GM11168 (cell line): Measurements from ENCODE around the gene ZNF519.

Source experiments
- in situ Hi-C: fragments of 300-500 bp; cut with MboI; formaldehyde crosslinking; loops from one replicate; pipeline ENCODE4 v1.12.0; 2022; ENCODE audit warnings: low sequenced_read_pairs; ENCODE audit not compliant: unreplicated experiment

Gene ZNF519

DNA sequence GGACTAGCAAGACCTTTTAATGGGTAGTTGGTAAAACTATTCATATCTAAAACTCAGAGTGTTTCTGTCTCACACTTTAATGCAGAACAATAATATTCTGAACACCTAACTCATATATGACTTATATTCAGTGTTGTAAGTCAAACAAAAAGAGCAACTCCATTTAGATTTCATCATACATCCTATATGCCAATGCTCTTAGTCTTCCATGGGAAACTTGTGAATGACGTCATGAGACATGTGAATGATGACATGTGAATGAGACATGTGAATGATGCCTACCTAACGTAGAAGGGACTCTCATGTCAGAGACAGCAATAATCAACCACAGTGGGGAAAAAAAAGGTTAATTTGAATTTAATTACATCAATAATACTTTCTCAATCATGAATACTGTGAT lies 28.0 kb downstream of the ZNF519 start:
- in situ Hi-C loops = no loop called here

DNA sequence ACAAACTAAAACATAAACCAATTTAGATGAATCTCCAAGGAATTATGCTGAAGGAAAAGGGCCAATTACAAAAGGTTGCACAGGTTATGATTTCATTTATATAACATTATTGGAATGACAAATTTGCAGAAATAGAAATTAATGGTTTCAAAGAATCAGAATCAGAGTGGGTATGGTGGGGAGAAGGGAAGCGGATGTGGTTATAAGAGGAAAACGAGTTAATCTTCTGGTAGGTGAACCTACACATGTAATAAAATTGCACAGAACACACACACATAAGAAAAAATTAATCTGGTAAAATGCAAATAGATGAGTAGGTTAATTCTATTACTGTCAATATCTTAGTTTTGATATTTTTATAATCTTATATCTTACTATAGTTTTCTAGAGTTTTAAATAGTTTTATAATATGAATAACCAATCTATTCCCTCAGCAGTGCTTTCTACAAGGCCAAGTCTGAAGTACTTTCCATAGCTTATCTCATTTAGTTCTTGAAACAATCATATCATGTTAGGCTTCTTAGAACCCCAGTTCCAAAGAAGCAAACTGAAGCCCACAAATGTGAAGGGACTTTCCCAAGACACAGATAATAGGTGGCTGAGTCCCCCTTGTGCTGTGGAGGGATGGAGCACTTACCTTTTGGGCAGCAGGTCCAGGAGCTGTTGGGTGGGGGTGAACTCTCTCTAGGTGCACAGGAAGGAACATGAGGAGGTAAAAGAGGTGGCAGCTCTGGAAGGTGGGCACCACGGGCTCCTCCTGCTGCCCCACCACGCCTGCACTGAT lies 31.5 kb downstream of the ZNF519 start:
- in situ Hi-C loops = no loop called here

DNA sequence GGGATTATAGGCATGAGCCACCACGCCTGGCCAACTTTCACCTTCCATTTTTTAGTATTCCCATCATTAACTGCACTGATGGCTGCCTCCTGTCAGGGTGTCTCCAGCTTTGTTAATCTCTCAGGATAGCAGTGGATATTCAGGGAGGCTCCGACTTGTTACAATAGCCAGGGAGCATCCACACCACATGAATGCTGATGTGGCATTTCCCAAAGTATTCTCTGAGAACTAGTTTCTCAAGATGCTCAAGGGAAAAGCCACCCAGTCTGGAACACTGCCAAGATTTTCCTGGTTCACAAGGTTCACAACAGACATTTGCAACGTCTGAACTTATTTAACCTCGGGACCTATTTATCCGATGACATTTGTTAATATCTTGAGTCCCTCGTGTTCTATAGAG lies 33.8 kb downstream of the ZNF519 start:
- in situ Hi-C loops = no loop called here

DNA sequence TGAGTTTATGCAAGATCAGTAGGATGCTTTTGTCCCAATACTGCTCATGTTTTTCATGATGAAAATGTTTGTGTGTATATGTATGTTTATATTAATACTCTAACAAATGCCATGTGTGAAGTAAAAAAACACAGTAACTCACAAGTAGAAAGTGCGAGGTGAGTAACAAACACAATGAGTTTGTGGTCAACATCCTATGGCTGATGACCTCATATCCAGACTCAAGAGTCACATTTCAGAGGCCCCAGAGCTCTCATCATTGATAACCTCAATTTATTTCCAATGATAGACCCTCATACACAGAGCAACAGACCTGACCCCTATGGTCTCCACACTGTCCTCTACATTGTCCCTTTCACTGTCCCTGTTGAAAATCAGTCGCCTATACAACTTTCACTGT lies 34.5 kb downstream of the ZNF519 start:
- in situ Hi-C loops = no loop called here

DNA sequence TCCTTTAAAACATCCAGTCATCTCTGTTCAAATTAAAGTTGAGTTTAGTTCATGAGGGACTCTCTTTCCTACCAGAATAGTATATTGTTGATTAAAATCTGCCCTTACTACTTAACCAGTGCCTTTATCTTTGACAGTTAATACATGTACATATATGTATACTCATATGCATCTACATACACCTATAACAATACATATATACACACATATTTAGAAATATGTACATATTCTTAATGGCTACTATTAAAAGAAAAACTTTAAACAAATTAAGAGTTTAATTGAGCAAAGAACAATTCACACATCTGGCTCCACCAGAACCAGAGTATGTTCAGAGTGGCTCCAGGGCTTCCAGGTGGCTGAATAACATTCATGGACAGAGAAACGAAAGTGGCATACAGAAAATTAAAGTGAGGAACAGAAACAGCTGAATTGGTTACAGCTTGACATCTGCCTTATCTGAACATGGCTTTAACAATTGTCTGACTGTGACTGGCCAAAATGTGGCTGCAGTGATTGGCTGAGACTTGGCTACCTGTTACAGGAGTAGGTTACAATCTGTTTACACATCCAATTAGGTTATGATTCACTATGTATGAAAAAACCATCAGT lies 38.8 kb downstream of the ZNF519 start:
- in situ Hi-C loops = no loop called here

DNA sequence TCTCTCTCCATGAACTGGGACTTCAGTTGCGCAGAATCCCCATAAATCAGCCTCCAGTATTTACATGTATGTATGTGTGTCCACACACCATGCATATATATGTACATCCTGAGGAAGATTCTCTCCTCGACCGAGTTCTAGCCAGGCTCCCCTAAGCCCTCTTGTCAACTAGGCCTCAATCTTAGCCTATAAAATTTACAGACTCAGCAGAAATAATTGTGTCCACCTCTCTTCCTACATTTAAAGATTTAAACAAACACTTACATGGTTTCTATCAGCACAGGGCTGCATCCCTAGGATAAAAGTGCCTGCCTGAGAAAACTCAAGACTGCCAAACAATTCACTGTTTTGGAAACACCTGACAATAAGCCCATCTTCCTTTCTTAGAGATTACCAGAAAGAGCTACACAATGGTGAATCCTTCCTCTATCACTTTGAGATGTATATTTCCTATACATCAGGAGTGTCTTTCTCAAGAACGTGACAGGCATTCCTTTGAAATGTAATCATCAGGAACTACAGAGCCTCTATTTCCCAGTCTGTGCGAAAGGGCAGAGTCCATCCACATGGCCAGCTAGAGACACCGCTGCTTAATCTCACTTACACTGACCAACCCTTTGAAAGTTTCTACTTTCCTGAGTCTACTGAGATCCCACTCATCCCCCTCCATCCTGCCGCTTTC lies 39.5 kb downstream of the ZNF519 start:
- in situ Hi-C loops = no loop called here

DNA sequence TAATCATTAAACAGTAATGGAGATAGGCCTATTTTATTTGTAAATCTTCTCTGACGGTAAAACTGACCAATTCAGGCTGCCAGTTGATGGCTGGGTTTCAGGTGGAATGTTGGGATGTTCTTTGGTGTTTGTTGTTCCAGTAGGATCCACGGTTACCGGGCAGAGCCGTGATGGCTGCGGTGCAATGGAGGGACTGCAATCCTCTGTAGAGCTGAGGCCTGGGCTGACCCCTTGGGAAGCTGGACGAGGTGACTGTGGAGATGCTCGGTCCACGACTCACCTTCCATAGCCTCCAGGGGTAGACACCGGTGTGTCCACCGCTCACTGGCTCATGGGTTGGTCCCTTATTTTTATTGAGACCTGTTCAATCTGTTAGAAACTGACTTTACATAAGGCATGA lies 42.5 kb downstream of the ZNF519 start:
- in situ Hi-C loops = loop anchor here (5.0 kb wide), 1 partner anchor 272 kb away; no protein-coding TSS in a partner anchor

DNA sequence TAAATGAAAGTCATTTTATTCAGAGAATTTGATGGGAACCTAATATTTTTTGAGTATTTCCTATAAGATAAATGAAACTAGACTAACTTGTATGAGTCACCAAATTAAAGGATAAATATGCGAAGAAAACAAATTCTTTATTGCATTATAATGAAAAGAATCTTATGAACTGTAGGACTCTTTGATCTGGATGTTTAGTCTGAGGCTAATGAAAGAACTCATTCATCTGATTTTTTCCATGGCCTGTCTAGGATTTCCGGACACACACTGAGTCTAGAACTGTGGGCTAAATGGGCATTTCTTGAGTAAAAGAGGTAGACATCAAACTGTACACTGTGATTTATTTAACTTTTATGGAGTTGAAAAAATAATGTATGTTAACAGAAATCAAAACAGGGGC lies 43.0 kb downstream of the ZNF519 start:
- in situ Hi-C loops = loop anchor here (5.0 kb wide), 1 partner anchor 272 kb away; no protein-coding TSS in a partner anchor

DNA sequence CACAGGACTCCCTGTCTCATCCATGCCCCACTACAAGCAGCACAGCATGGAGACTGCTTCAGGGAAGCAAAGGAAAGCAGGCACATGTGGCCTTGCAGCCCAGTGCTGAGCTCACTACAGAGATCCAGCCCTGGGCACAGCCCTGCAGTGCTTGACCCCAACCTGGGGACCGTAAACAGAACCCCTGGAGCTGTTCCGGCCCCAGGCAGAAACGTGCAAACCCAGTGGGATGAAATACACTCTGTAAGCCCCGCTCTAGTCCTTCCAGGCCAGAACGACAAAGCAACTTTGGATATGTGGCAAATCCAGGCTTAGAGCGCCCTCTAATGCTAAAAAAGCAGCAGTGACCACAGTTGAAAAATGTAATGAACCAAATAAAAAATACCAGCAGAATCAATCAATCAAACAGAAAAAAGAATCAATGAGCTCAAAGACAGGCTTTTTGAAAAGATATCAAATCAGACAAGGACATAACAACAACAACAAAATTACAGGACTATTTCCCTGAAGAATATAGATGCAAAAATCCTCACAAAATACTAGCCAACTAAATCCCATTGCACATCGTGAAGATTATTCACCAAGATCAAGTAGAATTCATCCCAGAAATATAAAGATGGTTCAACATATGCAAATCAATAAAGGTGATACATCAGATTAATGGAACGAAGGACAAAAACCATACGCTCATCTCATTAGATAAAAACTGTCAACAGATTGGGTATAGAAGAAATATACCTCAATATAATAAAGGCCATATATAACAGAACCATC lies 45.6 kb downstream of the ZNF519 start:
- in situ Hi-C loops = loop anchor here (5.0 kb wide), 1 partner anchor 269 kb away; no protein-coding TSS in a partner anchor

DNA sequence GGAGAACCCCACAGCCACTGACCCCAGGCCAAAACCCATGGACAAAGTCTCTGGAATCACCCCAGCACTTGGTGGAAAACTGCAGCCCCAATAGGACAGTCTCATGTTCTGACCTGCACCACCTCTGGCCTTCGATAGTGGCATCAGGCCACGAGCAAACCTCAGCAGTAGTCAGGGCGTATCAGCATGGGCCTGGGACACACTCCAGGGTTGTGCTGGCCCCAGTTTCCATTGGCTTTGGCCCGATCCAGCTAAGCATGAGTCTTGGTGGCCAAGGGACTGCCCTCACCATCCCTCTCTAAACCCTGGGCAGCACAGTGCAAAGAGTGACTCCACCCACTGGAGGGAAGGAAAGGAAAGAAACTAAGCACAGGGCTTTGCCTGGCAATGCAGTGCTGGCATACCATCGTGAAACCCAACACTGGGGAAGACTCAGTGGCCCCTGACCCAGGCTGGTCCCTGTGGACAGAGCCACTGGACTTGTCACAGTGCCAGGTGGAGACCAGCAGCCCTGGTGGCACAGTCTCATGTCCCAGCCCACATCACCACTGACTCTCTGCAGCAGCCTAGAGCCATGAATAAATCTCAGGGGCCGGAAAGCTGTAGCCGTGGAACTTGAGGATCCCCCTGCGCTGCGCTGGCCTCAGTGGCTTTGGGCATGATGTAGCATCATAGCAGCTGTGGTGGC lies 46.3 kb downstream of the ZNF519 start:
- in situ Hi-C loops = loop anchor here (5.0 kb wide), 1 partner anchor 269 kb away; no protein-coding TSS in a partner anchor

DNA sequence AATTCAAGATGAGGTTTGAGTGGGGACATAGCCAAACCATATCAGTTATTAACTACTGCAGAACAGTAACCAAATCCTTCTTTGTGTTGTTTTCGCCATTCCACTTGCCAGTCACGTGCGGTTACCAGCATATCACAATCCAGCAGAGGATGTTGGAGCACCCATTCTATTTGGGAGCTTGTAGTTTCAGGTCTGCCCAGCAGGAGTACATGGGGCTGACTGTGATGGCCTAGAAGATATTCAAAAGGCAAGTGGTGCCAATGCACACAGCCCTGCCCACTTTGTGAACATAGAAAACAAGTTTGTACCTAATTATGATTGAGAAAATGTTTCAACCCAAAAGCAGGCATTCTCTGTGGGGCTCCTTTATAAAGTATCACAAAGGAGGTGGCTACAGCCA lies 57.0 kb downstream of the ZNF519 start:
- in situ Hi-C loops = no loop called here

DNA sequence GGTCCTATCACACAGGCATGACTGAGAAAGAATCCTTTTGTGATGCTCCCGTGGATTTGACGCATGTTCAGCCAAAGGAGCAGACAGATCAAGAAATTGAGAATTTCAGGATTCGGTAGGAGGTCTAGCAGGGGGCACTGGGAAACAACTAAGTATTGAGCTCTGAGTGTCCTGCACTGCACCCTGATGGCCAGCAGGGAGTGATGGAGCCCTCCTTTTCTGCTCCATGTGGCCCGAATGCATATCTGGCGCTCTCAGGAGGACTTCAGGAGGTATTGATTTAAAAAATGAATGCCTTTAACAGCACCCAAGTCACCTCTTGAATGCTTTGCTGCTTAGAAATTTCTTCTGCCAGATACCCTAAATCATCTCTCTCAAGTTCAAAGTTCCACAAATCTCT lies 58.0 kb downstream of the ZNF519 start:
- in situ Hi-C loops = no loop called here

DNA sequence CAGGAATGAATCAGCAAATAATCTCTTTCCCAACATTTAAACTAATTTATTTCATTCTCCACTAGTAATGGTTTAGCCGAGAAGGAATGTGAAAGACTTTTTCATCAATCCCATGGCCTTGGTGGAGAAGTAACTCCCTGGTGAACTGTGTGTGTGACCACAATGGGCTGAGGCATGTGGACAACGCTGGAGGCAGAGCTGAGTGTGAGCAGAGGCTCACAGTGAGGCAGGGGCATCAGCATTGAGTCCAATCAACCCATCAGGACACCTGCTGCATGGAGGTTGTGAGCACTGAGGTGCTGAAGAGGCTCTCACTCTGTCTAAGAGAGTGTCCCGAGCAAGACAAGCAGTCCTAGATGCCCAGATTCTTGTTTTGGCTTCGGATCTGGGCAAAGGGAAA lies 78.6 kb downstream of the ZNF519 start:
- in situ Hi-C loops = no loop called here
